Epithelial cell of proximal tubule (primary cell): ENCODE measurements around the gene DQX1. TPM values are rescaled to one million over a fixed set of nuclear protein-coding genes. Genes with fewer than 3 reads are reported as not detected.
A peak's percentile ranks its signal among the peaks of the same experiment; 100 is the strongest.

Source experiments
- DNase-seq: peaks from one replicate; pipeline ENCODE4 v3.0.0-alpha.2; 2011; ENCODE audit warnings: low read depth
- H3K4me3 ChIP-seq: 2 replicates; pipeline ENCODE4 v1.5.1; 2011; ENCODE audit warnings: low read depth, mild to moderate bottlenecking, low read length
- total RNA-seq: library from RNA; depleted of rRNA; stranded (reverse); fragments of >200 nt; gene quantifications from 2 replicates; pipeline ENCODE4 v1.2.3, GENCODE V29; 2015
- TF ChIP-seq, protein P1 (sequence below): conservative IDR thresholded peaks from 2 replicates; pipeline ENCODE4 v1.5.1; 2012; ENCODE audit warnings: low read depth, mild to moderate bottlenecking, low read length

Gene DQX1
- total RNA-seq, 1 donor from 2014 or later, result not detected

DNA sequence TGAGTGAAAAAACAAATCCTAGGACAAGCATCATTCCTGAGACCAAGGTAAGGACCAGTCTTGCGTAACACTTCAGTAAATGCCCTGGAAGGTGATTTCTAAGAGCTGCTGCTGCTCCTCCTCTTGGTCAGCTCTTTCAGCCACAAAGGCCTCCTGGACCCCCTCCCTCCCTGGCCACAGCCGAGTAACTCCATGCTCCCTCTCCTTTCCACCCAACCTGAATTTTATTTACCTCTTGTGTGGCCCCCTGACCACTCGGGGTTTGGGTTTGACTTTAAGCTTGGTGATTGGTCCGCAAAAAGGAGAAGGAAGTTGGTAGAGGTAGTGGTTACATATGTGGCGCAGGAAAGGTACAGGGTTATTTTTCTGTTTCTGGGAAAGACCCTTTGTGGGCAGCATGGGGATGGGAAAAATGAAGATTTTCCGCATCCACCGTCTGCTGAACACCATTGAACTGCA is 12.9 kb upstream of the DQX1 start:
- no peak overlapping the region for H3K4me3 ChIP-seq
- TF ChIP-seq, protein P1, sequence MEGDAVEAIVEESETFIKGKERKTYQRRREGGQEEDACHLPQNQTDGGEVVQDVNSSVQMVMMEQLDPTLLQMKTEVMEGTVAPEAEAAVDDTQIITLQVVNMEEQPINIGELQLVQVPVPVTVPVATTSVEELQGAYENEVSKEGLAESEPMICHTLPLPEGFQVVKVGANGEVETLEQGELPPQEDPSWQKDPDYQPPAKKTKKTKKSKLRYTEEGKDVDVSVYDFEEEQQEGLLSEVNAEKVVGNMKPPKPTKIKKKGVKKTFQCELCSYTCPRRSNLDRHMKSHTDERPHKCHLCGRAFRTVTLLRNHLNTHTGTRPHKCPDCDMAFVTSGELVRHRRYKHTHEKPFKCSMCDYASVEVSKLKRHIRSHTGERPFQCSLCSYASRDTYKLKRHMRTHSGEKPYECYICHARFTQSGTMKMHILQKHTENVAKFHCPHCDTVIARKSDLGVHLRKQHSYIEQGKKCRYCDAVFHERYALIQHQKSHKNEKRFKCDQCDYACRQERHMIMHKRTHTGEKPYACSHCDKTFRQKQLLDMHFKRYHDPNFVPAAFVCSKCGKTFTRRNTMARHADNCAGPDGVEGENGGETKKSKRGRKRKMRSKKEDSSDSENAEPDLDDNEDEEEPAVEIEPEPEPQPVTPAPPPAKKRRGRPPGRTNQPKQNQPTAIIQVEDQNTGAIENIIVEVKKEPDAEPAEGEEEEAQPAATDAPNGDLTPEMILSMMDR, result no peak
- DNase-seq, result no peak

DNA sequence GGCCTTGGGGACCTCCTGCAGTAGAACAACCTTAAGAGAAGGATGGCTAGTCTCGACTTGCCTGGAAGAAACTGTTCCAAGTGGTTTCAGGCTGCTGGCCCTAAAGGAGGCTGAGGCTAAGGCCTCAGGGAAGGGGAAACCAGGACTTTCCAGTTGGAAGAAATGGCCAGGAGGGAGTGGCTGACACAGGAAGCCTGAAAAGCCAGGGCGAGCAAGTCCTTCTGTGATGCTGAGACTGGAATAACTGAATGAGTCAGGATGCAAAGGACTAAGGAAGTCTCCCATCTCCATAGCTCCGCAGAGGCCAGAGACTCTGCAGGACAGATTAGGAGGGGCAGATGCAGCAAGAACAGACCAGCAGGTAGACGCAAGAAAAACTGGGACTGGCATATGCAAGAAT is 11.1 kb upstream of the DQX1 start:
- no peak overlapping the region for H3K4me3 ChIP-seq
- TF ChIP-seq, protein P1, result no peak
- no peak for DNase-seq

DNA sequence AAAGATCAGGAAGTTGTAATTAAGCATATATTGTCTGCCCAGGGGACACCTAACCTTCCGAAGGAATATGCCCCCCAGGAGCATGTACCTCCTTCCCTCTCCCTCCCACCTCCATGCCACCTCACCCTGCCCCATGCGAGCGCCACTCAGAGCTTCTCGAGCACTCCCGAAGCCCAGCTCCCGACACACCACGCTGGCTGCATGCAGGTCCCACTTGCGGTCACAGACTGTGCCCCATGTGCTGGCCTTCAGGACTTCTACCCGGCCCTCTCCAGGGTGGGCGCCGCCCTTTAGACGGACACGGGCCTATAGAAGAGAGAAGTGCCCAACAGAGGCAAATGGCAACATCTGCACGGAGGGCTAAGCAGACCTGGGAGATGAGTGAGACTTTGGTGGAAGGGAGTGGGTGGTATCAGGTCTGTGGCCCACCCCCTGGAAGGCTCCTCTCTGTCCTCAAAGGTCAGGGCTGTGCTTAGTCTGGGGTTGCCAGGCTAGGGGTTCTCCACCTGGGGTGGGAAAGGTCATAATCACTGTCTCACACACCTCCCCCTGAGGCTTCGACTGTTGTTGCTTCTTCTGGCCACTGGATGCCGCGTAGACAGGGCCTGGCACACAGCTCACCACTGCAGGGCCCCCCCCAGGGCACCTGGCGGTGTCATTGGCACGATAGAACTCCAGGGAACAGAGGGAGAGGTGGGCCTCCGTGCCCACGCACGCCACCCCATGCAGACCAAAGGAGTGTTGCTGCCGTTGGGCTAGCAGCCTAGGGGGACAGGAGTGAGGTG is 10.3 kb upstream of the DQX1 start:
- no peak for DNase-seq
- TF ChIP-seq, protein P1, result no peak
- H3K4me3 ChIP-seq, result no peak overlapping the region

DNA sequence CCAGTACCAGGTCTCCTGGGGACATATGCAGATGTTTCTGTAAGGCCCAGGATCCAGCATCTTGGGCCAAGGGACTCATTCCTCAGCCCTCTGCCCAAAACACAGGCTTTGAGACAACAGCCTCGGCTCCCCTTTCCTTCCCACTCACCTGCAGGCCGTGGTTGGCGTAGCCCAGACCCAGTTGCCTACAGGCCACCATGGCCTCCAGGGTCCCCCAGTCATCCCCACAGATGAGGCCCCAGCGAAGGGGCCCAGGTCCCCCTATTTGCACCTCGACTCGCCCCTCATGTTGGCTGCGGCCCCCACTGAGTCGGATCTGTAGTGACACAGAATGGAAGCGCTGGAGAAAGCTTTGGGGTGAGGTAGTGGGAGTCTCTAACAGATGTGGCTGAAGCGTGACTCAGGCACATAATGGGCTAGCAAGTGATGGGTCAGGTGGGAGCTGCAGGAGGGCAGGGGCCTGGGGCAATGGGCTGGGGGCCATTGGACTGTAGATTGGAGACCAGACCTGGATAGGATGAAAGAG is 9.5 kb upstream of the DQX1 start:
- TF ChIP-seq, protein P1, result no peak
- DNase-seq, result no peak
- no peak overlapping the region for H3K4me3 ChIP-seq

DNA sequence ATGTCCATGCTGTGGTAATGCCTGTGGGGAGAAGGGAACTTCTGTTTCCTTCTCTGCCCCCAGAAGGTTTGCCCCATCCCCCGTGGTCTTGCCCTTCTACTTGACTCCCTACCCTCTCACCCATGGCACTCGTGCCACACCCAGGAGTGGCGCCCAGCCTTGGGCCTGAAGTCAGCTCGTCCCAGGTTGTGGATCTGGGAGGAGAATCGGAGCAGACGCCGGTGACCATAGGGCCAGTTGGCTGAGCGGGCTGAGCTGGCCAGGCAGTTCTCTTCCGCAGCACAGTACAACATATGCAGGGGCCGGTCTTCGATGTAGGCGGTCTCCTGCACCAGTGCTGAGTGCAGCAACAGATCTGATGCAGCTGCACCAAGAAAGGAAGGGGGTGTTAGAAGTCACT is 8.4 kb upstream of the DQX1 start:
- DNase-seq, result no peak
- H3K4me3 ChIP-seq, result no peak overlapping the region
- TF ChIP-seq, protein P1, result no peak

DNA sequence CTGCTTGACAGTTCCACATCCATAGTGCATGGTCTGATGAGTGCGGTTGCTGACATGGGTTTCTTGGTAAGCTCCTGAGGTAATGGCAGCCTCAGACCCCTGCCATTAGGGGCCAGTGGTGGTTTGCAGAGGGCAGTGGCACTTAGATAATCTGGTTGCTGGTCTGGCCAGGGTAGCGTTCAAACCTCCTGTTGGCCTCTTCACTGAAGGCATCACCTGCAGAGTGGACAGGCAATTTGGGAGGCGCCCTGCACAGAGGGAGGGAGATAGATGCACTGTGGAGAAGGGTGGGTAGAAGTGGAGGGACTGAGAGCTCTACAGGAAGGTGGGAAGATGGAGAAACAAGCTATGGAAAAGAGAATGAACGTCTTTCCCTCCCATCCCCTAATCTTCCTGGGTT is 7.4 kb upstream of the DQX1 start:
- TF ChIP-seq, protein P1, result no peak
- DNase-seq, result no peak
- H3K4me3 ChIP-seq, result no peak overlapping the region

DNA sequence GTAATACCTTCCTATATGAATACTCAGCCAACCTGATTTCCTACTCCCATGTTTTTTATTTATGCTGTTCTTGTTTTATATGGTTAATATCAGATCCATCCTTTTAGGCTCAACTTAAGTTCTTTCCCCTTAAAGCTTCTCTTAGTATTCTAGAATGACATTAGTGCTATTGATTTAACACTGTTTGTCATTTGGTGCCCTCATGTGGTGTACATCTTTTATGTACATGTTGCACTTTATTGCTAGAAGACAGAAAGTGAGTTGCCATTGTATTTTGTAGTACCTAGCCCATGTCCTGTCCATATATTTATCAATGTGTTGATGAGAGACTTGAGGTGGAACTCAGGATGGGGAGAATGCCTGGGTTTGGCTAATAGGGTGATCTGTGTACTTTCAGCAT is 6.2 kb upstream of the DQX1 start:
- H3K4me3 ChIP-seq, result no peak overlapping the region
- no peak for DNase-seq
- TF ChIP-seq, protein P1, result peak; percentile 41
